Activated CD8-positive, alpha-beta memory T cell treated with anti-CD3 and anti-CD28 coated beads for 48 hours (primary cell): ENCODE results near the gene RPAP3.

Source experiments
- DNase-seq, 3 experiments: peaks; one replicate each; pipeline ENCODE4 v3.0.0-alpha.2; 2020; ENCODE audit warnings: low read depth in 2 of 3, low spot score in 2 of 3

RPAP3 gene

GRCh38 chr12:47705566-47706425 lies at the start of gene RPAP3:
TSS of gene RPAP3 (minus strand) at chr12:47706030. CDS start at chr12:47702840, 3,190 bp downstream.
- DNase-seq, result peak; percentile 93 to 95 (median 95)

GRCh38 chr12:47754881-47755280 lies 49.1 kb upstream of the RPAP3 start:
- DNase-seq, result no peak

- DNase-seq, result no peak
Observed at GRCh38 chr12:47754126-47754525, 48.3 kb upstream of the RPAP3 start.

GRCh38 chr12:47753021-47754001 lies 47.5 kb upstream of the RPAP3 start:
- no peak for DNase-seq

- no peak for DNase-seq
Observed at GRCh38 chr12:47752552-47752951, 46.7 kb upstream of the RPAP3 start.

GRCh38 chr12:47752121-47752520 lies 46.3 kb upstream of the RPAP3 start:
- no peak for DNase-seq

GRCh38 chr12:47751561-47751960 lies 45.7 kb upstream of the RPAP3 start:
- DNase-seq, result no peak

- DNase-seq, result no peak
Observed at GRCh38 chr12:47750916-47751470, 45.2 kb upstream of the RPAP3 start.

GRCh38 chr12:47750229-47750798 lies 44.5 kb upstream of the RPAP3 start:
- DNase-seq, result no peak

GRCh38 chr12:47748899-47749298 lies 43.1 kb upstream of the RPAP3 start:
- DNase-seq, result no peak

GRCh38 chr12:47748507-47748828 lies 42.6 kb upstream of the RPAP3 start:
- DNase-seq, result no peak

- no peak for DNase-seq
Observed at GRCh38 chr12:47747596-47748506, 42.0 kb upstream of the RPAP3 start.

- no peak for DNase-seq
Observed at GRCh38 chr12:47747126-47747525, 41.3 kb upstream of the RPAP3 start.

- DNase-seq, result no peak
Observed at GRCh38 chr12:47746523-47746922, 40.7 kb upstream of the RPAP3 start.

- no peak for DNase-seq
Observed at GRCh38 chr12:47746073-47746472, 40.2 kb upstream of the RPAP3 start.

GRCh38 chr12:47745485-47746041 lies 39.7 kb upstream of the RPAP3 start:
- no peak for DNase-seq

GRCh38 chr12:47744778-47745436 lies 39.1 kb upstream of the RPAP3 start:
- DNase-seq, result no peak

- no peak for DNase-seq
Observed at GRCh38 chr12:47744005-47744651, 38.3 kb upstream of the RPAP3 start.

- no peak for DNase-seq
Observed at GRCh38 chr12:47743311-47743860, 37.6 kb upstream of the RPAP3 start.
